Stimulated activated CD4-positive, alpha-beta T cell treated with anti-CD3 and anti-CD28 coated beads, Interleukin-15, amount 100 ng/mL, for 1 hour (primary cell): Measurements from ENCODE around the gene PGD.
"Not testable (repeated sequence)": the region's sequence is repeated elsewhere in the genome, so short reads cannot be mapped to it uniquely, and the experiment has no call there.

Experiments
- DNase-seq, 2 donors: peaks; one replicate each; pipeline ENCODE4 v3.0.0-alpha.2; 2020; ENCODE audit warnings: low read depth in 1 of 2, low spot score in 1 of 2

Gene PGD

DNA sequence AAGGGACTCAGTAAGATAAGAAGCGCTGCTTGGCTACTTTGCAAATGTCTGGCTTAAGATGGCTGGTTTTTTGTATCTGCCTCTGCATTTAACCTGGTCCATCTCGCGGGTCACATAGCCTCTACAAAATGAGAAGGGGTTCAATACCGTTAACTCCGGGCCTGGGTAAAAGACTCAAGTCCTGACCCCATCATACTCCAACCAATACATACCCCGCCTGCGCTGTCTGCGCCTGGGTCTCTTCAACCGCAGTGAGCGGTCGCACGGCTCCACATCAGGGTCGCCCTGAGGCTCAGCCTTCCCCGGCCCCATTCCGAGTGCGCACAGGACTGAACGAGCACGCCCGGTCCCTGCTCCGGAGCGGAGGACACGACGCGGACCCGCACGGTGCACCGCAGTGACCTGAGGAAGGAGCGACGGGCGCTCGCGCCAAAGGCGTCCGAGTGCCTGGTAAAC lies 558 bp upstream of the PGD start:
- DNase-seq: no peak

GRCh38 chr1:10399444-10399941 lies 629 bp downstream of the PGD start:
- DNase-seq: no peak

DNA sequence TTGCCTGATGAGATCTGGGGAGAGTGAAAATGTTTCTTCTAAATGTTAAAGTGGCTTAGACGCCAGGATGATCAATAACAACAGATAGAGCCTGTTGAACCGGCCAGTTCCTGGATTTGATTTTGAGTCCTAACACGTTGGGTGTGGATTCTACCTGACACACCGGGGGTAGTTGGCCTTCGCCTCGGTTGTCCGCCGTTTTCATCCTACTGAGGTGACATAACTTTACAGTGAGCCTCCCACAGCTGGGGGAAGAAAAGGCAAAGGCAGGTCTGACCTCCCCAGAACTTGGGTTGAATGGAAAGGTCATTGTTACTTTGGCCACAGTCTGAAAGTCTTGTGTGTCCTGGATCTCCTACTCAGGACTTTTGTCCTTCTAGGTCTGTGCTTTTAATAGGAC lies 1.1 kb downstream of the PGD start:
- no peak for DNase-seq

- DNase-seq: no peak
Observed at GRCh38 chr1:10401281-10401680, 2.4 kb downstream of the PGD start.

DNA sequence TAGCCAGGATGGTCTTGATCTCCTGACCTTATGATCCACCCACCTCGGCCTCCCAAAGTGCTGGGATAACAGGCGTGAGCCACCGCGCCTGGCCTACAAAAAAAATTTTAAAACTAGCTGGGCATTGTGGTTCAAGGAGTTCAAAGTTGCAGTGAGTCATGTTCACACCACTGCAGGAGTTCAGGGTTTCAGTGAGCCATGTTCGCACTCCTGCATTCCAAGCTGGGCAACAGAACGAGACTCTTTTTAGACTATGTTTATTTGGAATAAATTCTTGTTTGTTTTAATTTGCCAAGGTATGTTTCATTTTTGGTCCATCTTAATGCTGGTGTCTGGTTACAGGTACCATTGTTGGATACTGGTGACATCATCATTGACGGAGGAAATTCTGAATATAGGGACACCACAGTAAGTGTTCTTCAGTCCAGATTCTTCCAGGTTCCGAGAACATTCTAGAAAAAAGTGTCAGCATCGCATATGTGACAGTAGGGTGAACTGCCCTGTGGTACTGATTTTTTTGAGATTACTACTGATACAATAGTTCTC lies 3.9 kb downstream of the PGD start:
- DNase-seq: no peak

GRCh38 chr1:10407201-10407600 lies 8.3 kb downstream of the PGD start:
- no peak for DNase-seq

DNA sequence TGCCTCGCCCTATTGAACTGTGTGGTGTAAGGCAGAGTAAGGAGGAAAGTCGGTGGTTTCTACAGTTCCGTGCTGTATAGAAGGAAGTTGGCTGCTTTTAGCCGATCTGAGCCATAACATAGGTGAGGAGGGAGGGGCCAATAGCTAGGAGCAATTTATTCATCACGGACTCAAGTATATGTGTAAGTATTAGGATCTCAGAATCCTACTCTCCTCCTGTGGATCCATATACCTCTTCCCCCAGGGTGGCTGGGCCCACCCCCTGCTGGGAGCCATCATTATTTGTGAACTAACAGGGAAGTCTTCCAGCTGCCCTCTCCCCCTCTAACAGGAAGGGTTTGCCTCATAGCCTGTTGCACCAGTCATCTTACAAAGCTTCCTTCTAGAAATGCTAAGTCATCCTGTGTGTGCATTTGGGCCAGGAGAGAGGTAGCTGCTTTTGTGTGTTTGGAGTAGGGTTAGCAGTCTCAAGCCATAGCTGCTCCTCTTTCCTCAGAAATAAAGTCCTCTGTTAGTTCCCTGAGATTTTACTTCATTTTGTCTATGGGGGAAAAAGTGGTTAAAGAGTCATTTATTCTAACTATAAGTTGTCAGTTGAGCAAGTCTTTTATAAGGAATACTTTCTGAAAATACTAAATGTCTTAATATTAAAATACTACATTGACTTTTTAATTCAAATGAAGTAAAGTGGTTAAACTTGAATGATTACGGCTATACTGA lies 16.5 kb downstream of the PGD start:
- DNase-seq: no peak

- DNase-seq: not testable (repeated sequence)
Observed at GRCh38 chr1:10415967-10416366, 17.1 kb downstream of the PGD start.

DNA sequence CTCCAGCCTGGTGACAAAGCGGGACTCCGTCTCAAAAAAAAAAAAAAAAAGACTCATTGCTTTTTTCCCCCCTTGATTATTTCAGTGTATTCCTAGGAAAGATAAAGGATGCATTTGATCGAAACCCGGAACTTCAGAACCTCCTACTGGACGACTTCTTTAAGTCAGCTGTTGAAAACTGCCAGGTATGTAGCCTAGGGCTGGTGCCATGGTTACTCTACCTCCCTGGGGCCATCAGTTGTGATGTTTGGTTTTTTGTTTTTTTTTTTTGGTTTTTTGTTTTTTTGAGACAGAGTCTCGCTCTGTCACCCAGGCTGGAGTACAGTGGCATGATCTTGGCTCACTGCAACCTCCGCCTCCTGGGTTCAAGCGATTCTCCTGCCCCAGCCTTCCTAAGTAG lies 19.9 kb downstream of the PGD start:
- DNase-seq: not testable (repeated sequence)

- no peak for DNase-seq
Observed at GRCh38 chr1:10419351-10419750, 20.5 kb downstream of the PGD start.

GRCh38 chr1:10421637-10422036 lies 22.8 kb downstream of the PGD start:
- DNase-seq: no peak

DNA sequence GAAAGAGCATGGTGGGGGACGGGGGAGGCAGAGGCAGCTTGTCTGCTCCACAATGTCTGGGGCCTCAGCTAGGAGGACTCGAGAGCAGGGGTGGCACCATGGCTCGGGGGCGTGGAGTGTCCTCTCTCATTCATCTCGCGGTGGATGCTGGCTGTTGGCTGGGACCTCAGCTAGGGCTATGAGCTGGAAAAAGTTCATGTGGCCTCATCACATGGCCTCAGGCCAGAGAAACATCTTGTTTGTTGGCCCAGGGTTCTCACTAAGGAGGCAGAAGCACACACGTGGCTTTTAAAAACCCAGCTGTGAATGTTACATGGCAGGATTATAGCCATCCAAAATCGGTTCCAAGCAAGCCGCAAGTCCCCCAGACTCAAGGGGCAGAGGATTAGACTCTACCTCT lies 25.2 kb downstream of the PGD start:
- DNase-seq: no peak

GRCh38 chr1:10424651-10425050 lies 25.8 kb downstream of the PGD start:
- no peak for DNase-seq

DNA sequence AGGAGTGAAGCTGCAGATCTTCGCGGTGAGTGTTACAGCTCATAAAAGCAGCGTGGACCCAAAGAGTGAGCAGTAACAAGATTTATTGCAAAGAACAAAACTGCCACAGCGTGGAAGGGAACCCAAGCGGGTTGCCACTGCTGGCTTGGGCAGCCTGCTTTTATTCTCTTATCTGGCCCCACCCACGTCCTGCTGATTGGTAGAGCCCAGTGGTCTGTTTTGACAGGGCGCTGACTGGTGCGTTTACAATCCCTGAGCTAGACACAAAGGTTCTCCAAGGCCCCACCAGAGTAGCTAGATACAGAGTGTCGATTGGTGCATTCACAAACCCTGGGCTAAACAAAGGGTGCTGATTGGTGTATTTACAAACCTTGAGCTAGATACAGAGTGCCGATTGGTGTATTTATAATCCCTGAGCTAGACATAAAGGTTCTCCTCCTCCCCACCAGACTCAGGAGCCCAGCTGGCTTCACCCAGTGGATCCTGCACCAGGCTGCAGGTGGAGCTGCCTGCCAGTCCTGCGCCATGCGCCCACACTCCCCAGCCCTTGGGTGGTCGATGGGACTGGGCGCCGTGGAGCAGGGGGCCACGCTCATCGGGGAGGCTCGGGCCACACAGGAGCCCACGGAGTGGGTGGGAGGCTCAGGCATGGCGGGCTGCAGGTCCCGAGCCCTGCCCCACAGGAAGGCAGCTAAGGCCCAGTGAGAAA lies 27.1 kb downstream of the PGD start:
- DNase-seq: not testable (repeated sequence)

GRCh38 chr1:10426535-10426848 lies 27.6 kb downstream of the PGD start:
- not testable (repeated sequence) for DNase-seq

GRCh38 chr1:10428984-10429383 lies 30.1 kb downstream of the PGD start:
- DNase-seq: no peak

DNA sequence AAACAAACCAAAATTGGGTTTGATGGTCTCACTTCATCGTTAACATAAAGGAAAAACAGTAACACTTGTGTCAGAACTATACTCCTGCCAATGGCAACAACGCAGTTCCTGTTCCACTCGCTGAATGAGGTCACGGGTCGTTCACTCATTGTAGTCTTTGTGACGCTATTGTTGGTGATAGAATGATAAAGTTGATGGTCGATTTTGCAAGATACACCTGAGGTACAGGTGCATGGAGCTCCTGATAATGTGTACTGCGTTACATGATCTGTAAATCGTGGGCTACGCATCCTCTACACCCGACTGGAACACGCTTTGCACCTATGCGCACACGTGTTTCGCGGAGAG lies 31.0 kb downstream of the PGD start:
- no peak for DNase-seq

DNA sequence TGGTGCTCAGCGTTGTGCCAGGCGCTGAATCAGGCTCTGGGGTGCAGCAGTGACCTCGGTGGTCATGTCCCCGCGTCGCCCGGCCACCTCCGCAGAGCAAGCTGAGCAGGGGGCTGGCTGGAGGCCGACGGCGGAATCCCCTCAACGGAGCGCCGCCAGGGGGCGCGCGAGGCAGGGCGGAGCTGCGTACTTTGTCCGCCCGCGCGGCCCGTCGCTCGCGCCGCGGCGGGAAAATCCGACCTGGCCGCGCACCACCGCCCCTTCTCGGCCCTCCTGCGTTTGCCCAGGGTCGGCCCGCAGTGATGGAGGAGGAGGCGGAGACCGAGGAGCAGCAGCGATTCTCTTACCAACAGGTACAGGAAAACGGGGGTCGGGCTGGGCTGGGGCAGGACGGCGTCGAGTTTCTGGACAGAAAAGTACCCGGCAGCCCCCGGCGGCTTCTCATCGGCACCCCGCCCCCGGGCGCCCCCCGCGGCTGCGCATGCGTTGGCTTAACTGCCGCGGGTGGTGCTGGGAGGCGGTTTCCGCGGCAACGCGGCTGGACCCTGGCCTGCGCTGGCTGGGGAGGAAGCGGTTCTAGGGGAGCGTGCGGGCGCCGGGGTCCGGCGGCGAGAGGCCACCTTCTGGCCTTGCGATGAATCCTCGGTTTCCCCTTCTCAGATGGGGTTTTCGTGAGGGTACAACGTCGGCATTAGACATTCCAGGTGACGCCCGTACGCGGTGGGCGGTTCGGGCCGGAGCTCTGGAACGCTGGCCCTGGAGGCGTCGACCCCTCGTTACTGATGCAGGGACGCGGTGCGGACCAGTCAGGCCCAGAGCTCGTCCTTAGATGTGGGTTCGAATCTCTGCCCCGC lies 31.6 kb downstream of the PGD start, which contains the start of gene CENPS:
Gene CENPS, plus strand, starts transcription at position 218 of the 854 bp plus-strand sequence. Its CDS starts 85 bp downstream, at position 303.
- peak; percentile 79 to 95 for DNase-seq

DNA sequence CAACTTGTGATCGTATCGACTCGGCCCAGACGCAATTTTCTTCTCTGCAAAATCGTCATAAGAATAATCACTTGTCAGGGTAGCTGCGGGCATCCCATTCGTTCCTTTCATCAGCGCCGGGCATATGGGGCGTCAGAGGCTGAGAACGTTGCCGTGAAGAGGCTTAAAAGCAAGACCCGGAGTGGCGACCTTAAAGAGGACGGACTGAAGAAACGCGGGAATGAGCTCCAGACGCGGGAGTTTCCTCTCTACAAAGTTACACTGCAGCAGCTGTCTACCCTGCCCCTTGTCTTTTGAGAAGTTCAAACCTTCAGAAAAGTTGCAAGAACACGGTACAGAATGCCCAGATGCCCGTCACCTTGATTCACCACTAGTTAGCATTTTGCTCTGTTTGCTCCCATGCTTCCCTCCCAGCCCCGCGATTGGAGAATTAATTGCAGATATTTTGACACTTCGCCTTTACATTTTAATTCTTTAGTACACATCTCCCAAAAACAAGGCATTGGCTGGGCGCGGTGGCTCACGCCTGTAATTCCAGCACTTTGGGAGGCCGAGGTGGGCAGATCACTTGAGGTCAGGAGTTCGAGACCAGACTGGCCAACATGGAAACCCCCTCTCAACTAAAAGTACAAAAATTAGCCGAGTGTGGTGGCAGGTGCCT lies 32.3 kb downstream of the PGD start:
- DNase-seq: no peak

DNA sequence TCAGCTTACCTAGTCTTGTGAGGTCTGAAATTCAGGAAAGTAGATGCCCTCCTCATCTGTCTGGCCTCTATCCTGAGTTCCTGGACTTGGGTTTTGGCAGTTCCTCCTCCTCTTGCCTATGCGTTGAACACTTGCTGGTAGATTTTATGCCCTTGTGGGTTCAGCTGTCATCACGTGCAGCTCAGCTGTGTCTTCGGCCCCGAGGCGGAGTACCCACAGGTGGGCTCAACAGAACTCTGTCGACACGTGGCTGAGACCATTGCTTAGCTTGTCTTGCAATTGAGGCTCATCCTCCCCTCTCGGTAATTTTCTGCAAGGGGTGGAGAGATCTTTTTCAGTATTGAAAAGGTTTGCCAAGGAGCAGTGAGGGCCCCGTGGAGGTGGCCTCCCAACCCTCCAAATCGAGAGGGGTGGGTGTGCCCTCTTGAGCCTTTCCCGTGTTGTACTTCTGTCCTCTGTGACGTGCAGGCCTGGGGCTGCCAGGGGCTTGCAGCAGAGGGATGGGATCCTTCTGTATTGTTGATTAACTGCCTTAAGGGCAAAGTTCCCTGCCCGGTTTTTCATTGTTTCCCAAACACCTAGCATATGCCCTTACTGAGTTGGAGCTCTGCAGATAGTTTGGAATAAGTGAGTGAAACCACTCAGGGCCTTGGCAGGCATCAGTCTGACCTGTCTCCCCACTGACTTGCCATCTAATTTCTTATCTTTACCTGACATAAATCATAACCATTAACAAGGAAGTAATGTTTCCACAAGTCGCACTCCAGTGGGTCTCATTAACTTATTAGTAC lies 34.2 kb downstream of the PGD start:
- no peak for DNase-seq
